NCI-H2171 treated with DMSO at 0.1 percent for 48 hours (cell line): ENCODE data around the gene BTBD10.
A peak's percentile ranks its signal among the peaks of the same experiment; 100 is the strongest.

ENCODE experiments used
- DNase-seq: peaks from one replicate; lab custom pipeline; 2025; lab: John Stamatoyannopoulos, UW

Gene BTBD10

DNA sequence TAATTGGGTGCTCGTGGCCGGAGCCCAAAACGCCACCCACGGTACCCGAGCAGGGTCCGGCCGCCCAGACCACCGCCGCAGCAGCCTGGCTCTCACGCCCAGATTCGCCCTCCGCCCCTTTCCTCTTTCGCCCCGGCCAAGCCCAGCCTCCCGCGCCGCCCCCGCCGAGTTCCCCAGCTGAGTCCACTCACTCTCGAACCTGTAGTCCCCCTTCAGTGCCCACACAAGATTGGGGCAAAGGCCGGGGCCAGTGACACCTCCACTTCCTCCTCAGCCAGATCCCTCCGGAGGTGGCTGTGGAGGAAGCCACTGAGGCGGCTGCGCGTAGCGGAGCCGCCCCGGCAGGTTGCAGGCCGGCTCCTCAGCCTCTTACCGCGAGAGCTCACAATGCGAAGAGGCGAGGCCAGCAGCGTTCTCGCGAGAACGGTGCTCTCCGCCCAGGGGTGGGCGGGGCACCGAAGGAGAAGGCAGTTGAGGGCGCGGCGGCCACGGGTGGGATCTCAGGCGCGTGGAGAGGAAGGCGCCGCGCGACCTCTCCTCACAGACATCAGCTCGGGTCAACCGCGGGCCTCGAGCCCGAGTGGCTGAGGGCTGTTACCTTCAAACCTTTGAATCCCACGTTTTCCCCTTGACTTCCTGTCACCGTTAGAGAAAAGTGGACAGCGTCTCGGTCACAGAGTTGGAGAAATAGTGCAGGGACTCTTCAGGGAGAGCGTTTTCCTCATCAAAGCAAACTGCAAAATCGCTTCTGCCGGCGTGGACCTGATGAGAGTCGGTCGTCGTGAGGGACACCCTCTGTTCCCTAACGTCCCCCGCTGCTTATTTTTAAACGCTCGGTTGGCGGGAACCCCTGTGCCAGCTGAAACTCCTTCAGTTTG, at the start of gene BTBD10:
TSS of gene BTBD10 (minus strand) at position 322 of the 878 bp plus-strand sequence. CDS start 18,098 bp downstream, outside the sequence.
- peak; percentile 76 for DNase-seq

DNA sequence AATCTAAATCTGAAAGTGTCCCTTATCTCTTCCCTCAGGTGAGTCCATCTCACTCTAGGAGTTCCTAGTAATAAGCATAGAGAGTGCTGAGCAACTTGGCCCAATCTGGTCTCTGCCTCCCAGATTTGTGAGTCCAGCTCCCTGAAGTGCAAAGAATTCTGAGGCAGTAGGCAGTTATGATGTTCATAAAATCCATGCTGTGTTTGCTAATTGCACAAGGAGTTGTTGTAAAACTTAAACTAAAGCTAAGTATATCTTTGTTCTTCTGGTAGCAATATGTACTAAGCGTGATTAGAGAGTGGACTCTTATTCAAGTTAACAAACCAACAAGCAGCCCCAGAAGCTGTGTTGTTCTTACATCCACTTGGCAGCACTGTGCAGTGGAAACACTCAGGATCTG, 40.4 kb upstream of the BTBD10 start:
- DNase-seq: no peak

DNA sequence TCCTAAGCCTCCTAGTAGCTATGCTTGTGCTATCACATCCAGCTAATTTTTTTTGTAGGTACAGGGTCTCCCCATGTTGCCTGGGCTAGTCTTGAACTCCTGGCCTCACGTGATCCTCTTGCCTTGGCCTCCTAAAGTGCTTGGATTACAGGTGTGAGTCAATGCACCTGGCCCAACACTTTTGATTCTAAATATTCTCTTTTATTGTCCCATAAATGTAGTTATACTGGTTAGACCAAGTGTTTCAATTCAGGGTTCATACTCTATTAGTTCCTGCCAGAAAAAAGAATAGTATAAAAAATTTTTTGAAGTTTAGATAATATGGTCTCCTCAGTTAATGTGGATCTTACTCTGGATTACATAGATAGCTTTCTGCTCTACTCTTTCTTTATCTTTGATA, 39.5 kb upstream of the BTBD10 start:
- DNase-seq: no peak

DNA sequence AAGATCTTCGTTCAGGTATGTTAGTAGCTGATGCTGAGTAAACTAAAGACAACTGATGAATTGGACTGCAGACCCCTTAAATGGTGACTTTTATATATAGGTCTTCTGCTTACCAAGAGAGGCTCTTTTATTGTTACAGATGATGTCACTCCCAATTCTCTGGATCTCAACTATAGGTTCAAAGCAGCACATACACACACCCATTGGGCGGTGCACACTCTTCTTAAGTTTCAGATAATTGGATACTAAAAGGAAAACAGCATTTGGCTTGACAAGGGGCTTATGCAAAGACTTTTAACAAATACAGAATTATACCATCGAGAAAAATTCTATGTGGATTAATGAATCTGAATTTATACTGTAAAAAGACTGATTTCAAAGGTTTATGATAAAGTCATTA, 32.9 kb upstream of the BTBD10 start, which contains the start of gene PTH:
TSS of gene PTH (minus strand) at position 69 of the 400 bp plus-strand sequence. CDS start 3,142 bp downstream, outside the sequence.
- no peak for DNase-seq

DNA sequence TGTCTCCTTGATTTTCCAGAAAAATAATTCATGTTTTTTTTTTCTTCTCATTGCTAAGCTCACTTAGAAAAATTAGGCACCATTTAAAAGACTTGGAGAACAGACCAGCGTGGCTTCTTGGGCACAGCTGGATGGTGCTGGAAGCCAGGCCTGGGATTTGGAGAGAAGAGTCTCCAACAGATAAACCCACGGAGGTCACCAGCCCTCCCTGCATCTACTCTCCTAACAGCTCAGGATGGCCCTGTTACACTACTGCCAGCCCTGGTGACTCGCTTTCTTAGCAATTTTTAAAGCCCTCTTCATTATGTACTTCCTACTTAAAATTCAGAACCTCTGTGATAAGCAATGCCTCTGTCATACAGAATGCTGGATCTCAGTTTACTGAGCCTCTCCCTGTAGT, 31.0 kb upstream of the BTBD10 start:
- DNase-seq: no peak

DNA sequence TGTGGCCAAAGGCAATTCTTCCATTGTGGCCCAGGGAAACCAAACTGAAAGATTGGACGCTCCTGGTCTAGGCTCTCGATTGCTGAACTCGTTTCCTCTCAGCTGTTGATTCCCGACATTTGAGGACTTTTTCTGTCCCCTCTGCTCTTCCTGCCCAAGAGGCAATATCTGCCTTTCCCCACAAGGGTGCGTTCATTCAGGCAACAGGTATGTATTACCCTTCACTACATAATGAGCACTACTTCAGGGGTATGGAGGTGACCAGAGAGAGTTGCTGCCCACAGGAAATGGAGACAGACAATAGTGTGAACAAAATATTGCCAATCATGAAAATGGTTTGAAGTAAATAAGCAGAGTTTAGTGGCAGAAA, 24.6 kb upstream of the BTBD10 start:
- no peak for DNase-seq

DNA sequence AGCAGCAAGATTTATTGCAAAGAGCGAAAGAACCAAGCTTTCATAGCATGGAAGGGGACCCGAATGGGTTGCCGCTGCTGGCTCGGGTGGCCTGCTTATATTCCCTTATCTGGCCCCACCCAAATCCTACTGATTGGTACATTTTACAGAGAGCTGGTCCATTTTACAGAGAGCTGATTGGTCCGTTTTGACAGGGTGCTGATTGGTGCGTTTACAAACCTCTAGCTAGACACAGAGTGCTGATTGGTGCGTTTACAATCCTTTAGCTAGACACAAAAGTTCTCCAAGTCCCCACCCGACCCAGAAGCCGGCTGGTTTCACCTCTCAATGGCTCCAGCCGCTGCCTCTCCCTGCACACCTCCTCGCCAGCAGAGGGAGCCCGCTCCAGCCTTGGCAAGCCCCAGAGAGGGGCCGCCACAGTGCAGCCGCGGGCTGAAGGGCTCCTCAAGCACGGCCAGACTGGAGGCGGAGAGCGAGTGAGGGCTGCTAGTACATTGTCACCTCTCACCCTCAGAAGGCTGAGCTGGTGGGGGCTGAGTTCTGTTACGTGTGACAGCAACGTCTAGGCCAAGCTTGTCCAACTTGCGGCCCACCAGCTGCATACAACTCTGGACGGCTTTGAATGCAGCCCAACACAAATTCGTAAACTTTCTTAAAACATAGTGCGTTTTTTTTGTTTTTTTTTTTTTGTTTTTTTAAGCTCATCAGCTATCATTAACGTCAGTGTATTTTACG, 24.1 kb upstream of the BTBD10 start:
- peak; percentile 37 for DNase-seq

DNA sequence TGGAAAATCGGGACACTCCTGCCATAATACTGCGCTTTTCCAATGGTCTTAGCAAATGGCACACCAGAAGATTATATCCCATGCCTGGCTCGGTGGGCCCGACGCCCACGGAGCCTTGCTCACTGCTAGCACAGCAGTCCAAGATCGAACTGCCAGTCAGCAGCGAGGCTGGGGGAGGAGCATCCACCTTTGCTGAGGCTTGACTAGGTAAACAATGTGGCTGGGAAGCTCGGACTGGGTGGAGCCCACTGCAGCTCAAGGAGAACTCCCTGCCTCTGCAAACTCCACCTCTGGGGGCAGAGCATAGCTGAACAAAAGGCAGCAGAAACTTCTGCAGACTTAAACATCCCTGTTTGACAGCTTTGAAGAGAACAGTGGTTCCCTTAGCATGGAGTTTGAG, 17.2 kb upstream of the BTBD10 start:
- no peak for DNase-seq

DNA sequence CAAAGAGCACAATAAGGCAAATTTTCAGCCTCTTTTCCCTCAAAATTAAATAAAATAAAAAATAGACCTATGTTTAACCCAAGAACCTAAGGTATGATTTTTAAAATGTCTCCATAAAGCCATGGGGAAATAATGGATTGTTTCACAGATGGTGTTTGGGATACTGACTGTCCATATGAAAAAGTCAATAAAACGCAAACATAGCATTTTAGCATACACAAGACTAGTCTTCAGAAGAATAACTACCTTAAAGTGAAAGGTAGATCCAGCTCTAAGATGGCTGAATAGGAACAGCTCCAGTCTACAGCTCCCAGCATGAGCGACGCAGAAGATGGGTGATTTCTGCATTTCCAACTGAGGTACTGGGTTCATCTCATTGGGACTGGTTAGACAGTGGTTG, 16.7 kb upstream of the BTBD10 start:
- DNase-seq: no peak

DNA sequence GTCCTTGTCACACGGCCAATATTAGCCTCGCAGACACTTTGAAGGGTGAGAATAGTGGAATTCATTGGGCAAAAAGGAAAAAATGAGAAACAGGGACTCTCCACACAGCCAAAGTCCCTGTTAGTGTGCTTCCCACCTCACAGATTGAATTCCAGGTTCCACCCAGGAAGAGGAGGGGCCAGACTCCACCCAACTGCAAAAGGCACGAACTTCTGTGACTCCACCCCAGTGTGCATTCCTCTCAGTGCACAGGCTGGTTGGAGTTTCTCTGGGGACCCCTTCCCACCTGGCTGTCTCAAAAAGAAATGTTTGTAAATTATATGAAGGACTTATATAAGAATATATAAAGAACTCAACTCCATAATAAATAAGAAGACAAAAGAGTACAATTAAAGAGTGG, 12.1 kb upstream of the BTBD10 start:
- DNase-seq: no peak

DNA sequence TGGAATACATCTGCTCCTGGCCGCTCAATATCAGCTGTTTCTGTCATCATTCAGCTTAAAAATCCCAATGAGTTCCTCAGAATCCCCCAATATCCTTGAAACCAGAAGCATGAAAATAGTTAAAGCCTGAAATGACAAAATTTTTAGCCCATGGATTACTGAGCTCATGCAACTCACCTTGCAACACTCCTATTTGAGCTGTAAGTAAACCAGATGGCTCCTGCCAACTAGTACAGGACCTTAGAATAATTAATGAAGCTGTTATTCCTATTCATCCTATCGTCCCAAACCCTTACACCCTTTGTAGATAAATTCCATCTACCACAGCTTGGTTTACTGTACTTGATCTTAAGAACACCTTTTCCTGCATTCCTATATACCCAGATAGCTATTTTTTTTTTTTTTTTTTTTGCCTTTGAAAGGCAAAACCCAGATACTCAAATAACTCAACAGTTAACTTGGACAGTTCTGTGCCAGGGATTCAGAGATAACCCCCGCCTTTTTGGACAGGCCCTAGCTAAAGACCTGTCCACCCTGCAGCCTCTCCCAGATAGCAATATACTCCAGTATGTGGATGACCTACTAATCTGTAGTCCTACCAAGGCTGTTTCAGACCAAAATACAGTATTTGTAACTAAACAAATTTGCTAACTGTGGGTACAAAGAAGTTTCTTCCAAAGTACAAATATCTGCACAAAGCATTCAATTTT, 10.1 kb upstream of the BTBD10 start:
- no peak for DNase-seq

DNA sequence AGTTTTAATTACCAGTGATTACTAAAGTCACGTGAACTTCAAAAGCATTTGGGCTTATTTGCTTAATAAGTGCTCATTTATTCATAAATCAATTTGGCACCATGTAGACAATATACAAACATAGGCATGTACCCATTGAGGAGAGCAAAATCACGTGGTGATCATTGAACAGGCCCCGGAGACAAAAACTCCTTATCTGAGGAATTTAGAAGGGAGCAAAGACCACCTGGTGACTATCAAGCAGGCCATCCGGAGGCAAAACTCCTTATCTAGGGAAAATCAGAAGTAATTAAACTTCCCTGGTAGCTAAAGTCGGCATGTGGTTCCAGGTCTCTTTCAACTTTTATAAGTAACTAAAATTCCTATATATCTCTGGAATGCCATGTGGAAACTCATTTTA, 5.7 kb upstream of the BTBD10 start:
- DNase-seq: no peak

DNA sequence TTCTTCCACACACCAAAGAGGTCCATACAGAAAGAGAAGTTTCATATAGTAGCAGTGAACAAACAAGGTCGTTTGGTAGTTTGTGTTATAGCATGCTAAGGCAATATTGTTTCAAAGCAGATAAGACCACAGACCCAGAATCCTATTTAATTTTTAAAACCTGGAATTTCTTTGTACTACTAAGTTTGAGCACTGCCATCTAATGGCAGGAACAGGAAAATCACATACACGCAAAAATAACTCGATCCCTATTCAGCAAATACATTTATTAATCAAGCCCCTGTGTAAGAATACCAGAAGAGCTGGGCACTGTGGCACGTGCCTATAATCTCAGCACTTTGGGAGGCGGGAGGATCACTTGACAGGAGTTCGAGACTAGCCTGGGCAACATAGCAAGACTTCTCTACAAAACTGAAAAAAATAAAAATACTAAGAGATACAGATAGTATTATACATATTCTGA, 2.9 kb upstream of the BTBD10 start:
- peak; percentile 43 for DNase-seq

DNA sequence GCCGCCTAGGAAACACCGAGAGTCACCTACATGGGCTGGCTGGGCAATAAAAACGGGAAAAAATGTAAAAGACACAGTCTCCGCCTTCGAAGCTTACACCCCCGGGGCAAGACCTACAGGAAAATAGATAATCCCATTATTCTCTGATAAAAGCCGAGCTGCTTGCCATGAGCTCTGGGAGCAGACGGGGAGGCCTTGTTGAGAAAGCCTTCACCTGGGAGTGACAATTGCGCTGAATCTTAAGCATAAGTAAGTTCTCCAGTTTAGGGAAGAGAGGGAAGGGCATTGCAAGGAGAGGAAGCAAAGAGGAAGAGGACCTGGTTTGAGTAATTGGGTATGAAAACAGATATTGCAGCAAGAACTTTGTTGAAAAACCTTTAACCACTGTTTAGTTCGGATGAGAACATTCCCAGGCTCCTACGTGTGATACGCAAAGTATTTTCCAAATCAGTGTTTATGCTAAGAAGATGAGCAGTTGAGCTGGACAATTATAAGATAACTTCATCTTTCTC, 813 bp upstream of the BTBD10 start:
- no peak for DNase-seq

DNA sequence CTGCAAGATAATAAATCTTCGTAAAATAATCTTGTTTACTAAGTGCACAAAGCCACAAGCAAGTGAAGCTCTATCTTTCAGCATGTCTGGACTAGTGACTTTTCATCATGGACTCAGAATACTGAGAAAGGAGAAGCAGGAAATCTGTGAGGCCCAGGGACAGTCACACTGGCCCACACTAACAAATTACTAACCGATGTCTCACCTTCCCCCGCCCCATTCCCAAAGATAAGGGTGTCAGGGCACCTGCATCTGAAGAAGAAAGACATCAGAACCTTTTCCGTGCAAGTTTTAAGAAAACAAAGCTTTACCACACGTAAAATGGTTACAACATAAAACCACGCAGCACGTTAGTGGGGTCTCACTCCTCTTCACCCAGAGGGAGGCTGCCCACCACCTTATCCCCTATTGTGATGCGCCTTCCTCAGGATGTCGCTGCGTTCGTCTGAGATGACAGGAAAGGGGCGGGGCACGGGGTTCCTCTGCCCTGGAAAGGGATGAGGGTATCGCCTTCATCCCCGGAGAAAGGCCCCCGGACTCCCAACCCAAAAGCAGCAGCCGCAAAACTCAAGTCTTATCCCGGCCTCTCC, 616 bp downstream of the BTBD10 start:
- peak; percentile 44 for DNase-seq

DNA sequence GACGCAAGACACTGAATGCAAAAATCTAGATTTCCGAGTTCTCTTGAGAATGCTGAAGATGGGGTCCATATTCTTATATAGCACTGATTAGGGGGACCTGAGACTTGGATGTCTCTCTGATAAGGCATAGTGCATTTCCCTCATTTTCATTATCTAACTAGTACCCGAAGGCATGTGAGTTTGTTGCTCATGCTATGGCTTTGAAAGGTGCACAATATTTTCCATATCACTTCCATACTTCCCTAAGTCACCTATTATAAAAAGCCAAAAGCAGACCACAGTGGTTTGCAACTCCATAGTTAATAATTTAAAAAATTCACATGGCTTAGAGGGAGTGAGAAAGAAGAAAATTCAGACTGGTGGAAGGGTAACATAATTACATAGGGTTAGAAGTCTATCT, 1.7 kb downstream of the BTBD10 start:
- DNase-seq: no peak

DNA sequence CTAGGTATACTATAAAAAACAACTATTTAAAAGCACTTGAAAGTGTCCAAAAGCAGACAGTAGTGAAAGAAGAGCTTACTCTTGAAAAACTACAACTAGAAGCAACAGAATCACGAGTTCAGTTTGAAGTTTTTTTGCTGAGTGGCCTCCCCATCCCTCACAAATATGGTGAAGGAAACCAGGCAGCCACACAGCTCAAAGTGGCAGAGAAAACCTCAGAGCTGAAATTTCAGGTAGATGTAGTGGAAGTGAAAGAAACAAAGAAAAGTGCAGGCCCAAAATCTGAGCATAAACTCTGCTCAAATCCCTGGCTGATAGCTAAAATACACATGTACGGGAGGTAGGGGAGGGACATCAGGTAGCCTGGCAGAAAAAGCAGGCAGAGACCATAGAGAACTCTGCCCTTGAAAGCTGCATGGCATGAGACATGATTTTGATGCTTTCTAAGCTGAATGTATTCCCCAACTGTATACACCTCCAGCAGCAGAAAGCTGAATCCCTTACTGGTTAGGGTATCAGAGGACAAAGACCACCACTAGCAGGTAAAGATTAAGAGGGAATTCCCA, 12.1 kb downstream of the BTBD10 start:
- no peak for DNase-seq

DNA sequence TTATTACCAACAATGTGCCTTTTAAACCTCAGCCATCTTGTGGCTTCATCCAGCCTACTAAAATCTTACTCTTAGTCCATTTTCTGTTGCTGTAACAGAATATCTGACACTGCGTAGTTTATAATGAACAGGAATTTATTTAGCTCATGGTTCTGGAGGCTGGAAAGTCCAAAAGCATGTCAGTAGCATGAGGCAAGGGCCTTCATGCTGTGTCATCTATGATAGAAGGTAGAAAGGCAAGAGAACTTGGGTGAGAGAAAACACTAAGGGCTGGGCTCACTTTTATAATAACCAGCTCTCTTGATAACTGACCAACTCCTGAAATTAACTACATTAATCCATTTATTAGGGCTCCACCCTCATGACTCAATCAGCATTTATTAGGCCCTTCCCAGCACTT, 13.5 kb downstream of the BTBD10 start:
- no peak for DNase-seq

DNA sequence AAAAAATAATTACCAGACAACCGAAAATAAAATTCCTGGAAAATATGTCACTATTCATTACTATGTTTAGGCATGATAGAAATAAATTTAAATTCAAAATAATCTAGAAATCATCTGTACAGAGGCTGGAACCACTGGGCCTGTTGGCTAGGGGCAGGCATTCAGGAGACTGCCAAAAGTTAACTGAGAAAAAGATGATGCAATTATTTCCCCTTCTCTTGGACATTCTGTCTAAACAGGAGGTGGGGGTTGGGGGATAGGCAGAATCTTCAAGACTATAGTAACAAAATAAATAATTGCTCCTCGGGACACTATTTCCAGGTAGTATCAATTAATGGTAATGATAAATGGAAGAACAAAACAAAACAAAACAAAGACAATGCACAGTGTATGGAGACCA, 14.1 kb downstream of the BTBD10 start:
- no peak for DNase-seq

DNA sequence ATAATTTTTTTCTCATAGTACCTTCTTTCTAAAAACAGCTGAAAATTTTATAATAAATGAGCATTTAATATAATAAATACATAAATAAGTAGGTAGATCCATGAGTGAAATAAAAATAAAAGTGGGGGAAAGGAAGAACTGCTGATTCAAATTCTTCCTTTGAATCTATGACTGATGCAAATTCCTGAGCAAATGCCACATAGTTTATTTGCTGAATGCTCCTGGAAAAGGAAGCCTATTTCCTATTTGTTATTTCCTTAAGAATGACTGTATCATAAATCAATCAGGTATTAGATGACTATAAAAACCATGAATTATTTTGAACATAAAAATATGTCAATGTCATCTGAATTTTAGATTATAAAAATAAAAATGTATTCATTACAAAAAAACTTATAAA, 16.6 kb downstream of the BTBD10 start:
- no peak for DNase-seq

DNA sequence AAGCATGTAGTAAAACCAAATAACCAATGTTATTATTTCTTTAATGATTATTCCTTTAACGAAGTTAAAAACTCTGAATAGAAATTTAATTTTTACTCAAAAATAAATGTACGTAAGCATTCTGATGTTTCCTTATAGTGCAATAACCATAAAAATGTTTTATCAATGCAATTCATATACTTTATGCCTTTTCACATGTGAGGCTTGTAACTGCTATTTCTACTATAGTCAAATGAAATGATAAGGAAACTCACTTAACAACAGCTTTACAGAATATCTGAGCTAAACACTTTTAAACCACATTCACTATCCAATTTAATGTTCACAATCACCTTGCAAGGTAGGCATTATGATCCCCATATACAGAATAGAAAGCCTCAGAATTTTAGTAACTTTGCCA, 17.4 kb downstream of the BTBD10 start:
- no peak for DNase-seq
